B cell (primary cell): Measurements from ENCODE around the gene ST6GALNAC1.

ENCODE experiments used
- CTCF ChIP-seq: fragments of 200-600 bp; IDR thresholded peaks from one replicate; pipeline ENCODE4 v1.8.0; 2022; ENCODE audit warnings: antibody characterized with exemption, mild to moderate bottlenecking
- EZH2 ChIP-seq: IDR thresholded peaks from 2 replicates; pipeline ENCODE4 v1.6.1; 2012; ENCODE audit warnings: borderline replicate concordance, low read depth, mild to moderate bottlenecking, moderate library complexity, low read length; ENCODE audit not compliant: insufficient read depth, poor library complexity, severe bottlenecking

GRCh38 chr17:76646712-76647111 is 3.2 kb upstream of the ST6GALNAC1 start:
- TF ChIP-seq CTCF, result no peak
- TF ChIP-seq EZH2, result no peak
